Keratinocyte (primary cell): ENCODE data around the gene TGM5. TPM values are rescaled to one million over a fixed set of nuclear protein-coding genes. Genes with fewer than 3 reads are reported as not detected.

Source experiments
- DNase-seq: peaks from one replicate; pipeline ENCODE4 v3.0.0-alpha.2; 2011; ENCODE audit warnings: low read depth, missing footprints, low spot score
- FAIRE-seq: peaks from 2 replicates; lab custom pipeline; 2011; peaks lifted over from hg19 to GRCh38; lab: Jason Lieb, UNC
- H2AFZ ChIP-seq: 2 replicates; pipeline ENCODE4 v1.6.0; 2012; ENCODE audit warnings: low read length, control low read depth, inconsistent platforms; ENCODE audit not compliant: control insufficient read depth
- H3K27ac ChIP-seq: 2 replicates; pipeline ENCODE4 v1.5.1; 2011; ENCODE audit warnings: low read length; ENCODE audit not compliant: control insufficient read depth, insufficient read depth
- H3K27me3 ChIP-seq: 3 replicates; pipeline ENCODE4 v1.6.0; 2011; ENCODE audit warnings: low read length; ENCODE audit not compliant: control insufficient read depth, insufficient read depth; ENCODE audit errors: extremely low read depth
- H3K36me3 ChIP-seq, 2 experiments: 2 replicates in 1 of 2; 3 replicates in 1 of 2; pipeline ENCODE4 v1.5.1; 2011; ENCODE audit warnings: low read length in 2 of 2, mild to moderate bottlenecking in 1 of 2; ENCODE audit not compliant: control insufficient read depth in 2 of 2, insufficient read depth in 2 of 2; ENCODE audit errors: extremely low read depth in 1 of 2
- H3K4me1 ChIP-seq: 3 replicates; pipeline ENCODE4 v1.5.1; 2011; ENCODE audit warnings: low read length; ENCODE audit not compliant: control insufficient read depth, insufficient read depth; ENCODE audit errors: extremely low read depth
- H3K4me2 ChIP-seq: 3 replicates; pipeline ENCODE4 v1.6.0; 2011; ENCODE audit warnings: low read depth, low read length; ENCODE audit not compliant: control insufficient read depth, insufficient read depth; ENCODE audit errors: extremely low read depth
- H3K4me3 ChIP-seq, 3 experiments: fragments of 200-600 bp in 1 of 3; sonication (generic) in 1 of 3; 2 replicates in 2 of 3; 3 replicates in 1 of 3; pipeline ENCODE4 v1.5.1; 2011 to 2016; ENCODE audit warnings: low read length in 3 of 3, mild to moderate bottlenecking in 3 of 3, control low read depth in 2 of 3, inconsistent platforms in 1 of 3, low read depth in 1 of 3, mixed read lengths in 1 of 3, mixed run types in 1 of 3, moderate library complexity in 1 of 3; ENCODE audit not compliant: control insufficient read depth in 2 of 3, insufficient read depth in 2 of 3; ENCODE audit errors: extremely low read depth in 1 of 3
- H3K79me2 ChIP-seq: 2 replicates; pipeline ENCODE4 v1.6.0; 2012; ENCODE audit warnings: low read length; ENCODE audit not compliant: control insufficient read depth, insufficient read depth
- H3K9ac ChIP-seq: 3 replicates; pipeline ENCODE4 v1.6.0; 2011; ENCODE audit warnings: low read length; ENCODE audit not compliant: control insufficient read depth, insufficient read depth; ENCODE audit errors: extremely low read depth
- H3K9me1 ChIP-seq: 3 replicates; pipeline ENCODE4 v1.6.0; 2011; ENCODE audit warnings: low read length; ENCODE audit not compliant: control insufficient read depth, insufficient read depth; ENCODE audit errors: extremely low read depth
- H3K9me3 ChIP-seq: 2 replicates; pipeline ENCODE4 v1.5.1; 2012; ENCODE audit warnings: low read depth, low read length; ENCODE audit not compliant: control insufficient read depth
- H4K20me1 ChIP-seq: 3 replicates; pipeline ENCODE4 v1.6.0; 2011; ENCODE audit warnings: low read length; ENCODE audit not compliant: control insufficient read depth, insufficient read depth; ENCODE audit errors: extremely low read depth
- CTCF ChIP-seq, 3 experiments: IDR thresholded peaks in 1 of 3; conservative IDR thresholded peaks in 1 of 3; optimal IDR thresholded peaks in 1 of 3; 2 replicates in 2 of 3; 3 replicates in 1 of 3; pipeline versions ENCODE3 to v1.5.1; 2011; ENCODE audit warnings: low read length in 3 of 3, mild to moderate bottlenecking in 3 of 3, moderate library complexity in 2 of 3, control low read depth in 1 of 3, inconsistent platforms in 1 of 3; ENCODE audit not compliant: insufficient read depth in 2 of 3; ENCODE audit errors: extremely low read depth in 1 of 3
- EZH2 ChIP-seq: IDR thresholded peaks from one replicate; pipeline ENCODE4 v1.6.1; 2012; ENCODE audit warnings: inconsistent platforms, mild to moderate bottlenecking, low read length, moderate library complexity
- dilution Hi-C: fragments of 300-500 bp; cut with MboI; formaldehyde crosslinking; loops from one replicate; pipeline ENCODE4 v1.7.0; 2020; ENCODE audit warnings: low sequenced_read_pairs; ENCODE audit not compliant: extremely low pct_ligation_motif_present
- polyA plus RNA-seq, 5 experiments: library from polyadenylated mRNA; depleted of rRNA in 3 of 5; stranded (reverse) in 3 of 5; stranded (forward) in 1 of 5; unstranded in 1 of 5; fragments of >200 nt; gene quantifications; 1 replicate in 1 of 5; 2 replicates in 3 of 5; 3 replicates in 1 of 5; pipeline versions ENCODE4 v1.2.1 to v1.2.3, GENCODE V29; 2011 to 2012; ENCODE audit warnings: missing spikeins in 2 of 5, low read depth in 1 of 5, low replicate concordance in 1 of 5

Gene TGM5
- polyA plus RNA-seq, 1 donor (not counting 4 experiments of a cell fraction or from before 2014, with no cell fraction given): not detected

- no peaks in the 10 kb centered on the region for H4K20me1 ChIP-seq
- dilution Hi-C loops: no loop called here
- H3K9ac ChIP-seq: peak overlapping the region; percentile 73
- no peak for FAIRE-seq
- no peak for TF ChIP-seq EZH2
- peak overlapping the region; percentile 29 for H3K27ac ChIP-seq
- H3K4me3 ChIP-seq: peak overlapping the region; percentile 54 to 82 (median 74)
- peak overlapping the region; percentile 96 for H3K4me2 ChIP-seq
- no peaks in the 10 kb centered on the region for H3K27me3 ChIP-seq
- H3K36me3 ChIP-seq: peaks cover 7 to 9% of the 10 kb centered on the region in 2 experiments
- H3K9me3 ChIP-seq: no peaks in the 10 kb centered on the region
- peaks cover 9% of the 10 kb centered on the region for H3K4me1 ChIP-seq
- peak overlapping the region; percentile 54 for H2AFZ ChIP-seq
- no peaks in the 10 kb centered on the region for H3K9me1 ChIP-seq
- peaks cover 2% of the 10 kb centered on the region for H3K79me2 ChIP-seq
- DNase-seq: no peak
These were observed 80.8 kb downstream of the TGM5 start for GRCh38 chr15:43186003-43186353.

GRCh38 chr15:43185157-43186002 is 81.3 kb downstream of the TGM5 start, which contains the start of gene CCNDBP1:
TSS of gene CCNDBP1 (plus strand) at chr15:43185403. CDS start at chr15:43185499, 96 bp downstream.
- dilution Hi-C loops: no loop called here
- H3K4me2 ChIP-seq: peak within 1 kb of the TSS; percentile 96
- no peaks in the 10 kb centered on the region for H3K9me3 ChIP-seq
- H3K4me1 ChIP-seq: peaks cover 9% of the 10 kb centered on the region
- no peaks in the 10 kb centered on the region for H4K20me1 ChIP-seq
- no peaks in the 10 kb centered on the region for H3K27me3 ChIP-seq
- no peaks in the 10 kb centered on the region for H3K9me1 ChIP-seq
- H2AFZ ChIP-seq: peak within 1 kb of the TSS; percentile 88
- H3K27ac ChIP-seq: peak within 1 kb of the TSS; percentile 29
- peak within 1 kb of the TSS; percentile 54 to 82 (median 74) for H3K4me3 ChIP-seq
- DNase-seq (peak; percentile 50), FAIRE-seq (peak; percentile 60)
- H3K79me2 ChIP-seq: peaks cover 2% of the 10 kb centered on the region
- no peak for TF ChIP-seq EZH2
- TF ChIP-seq CTCF (optimal IDR thresholded peaks at IDR 0.05 in 1 of 3, IDR thresholded peaks at IDR 0.05 in 1 of 3, conservative IDR thresholded peaks at IDR 0.05 in 1 of 3; ENCODE audit: extremely low read depth in 1 of 3, insufficient read depth in 2 of 3, low read length in 3 of 3): peak; percentile 38 to 58 (median 56)
- peak within 1 kb of the TSS; percentile 73 for H3K9ac ChIP-seq
- H3K36me3 ChIP-seq: peaks cover 5 to 9% of the 10 kb centered on the region in 2 experiments
